Testis (tissue), 3 donors: ENCODE results near the gene VILL. TPM values are rescaled to one million over a fixed set of nuclear protein-coding genes. Genes with fewer than 3 reads are reported as not detected.

Source experiments
- DNase-seq: peaks from one replicate; pipeline ENCODE4 v3.0.0-alpha.2; 2019
- H3K27ac ChIP-seq, 2 donors: fragments of 200-600 bp; sonication (generic); one replicate each; pipeline ENCODE4 v1.5.1; 2019
- H3K27me3 ChIP-seq: fragments of 200-600 bp; sonication (generic); one replicate; pipeline ENCODE4 v1.5.1; 2019
- H3K36me3 ChIP-seq: fragments of 200-600 bp; sonication (generic); one replicate; pipeline ENCODE4 v1.5.1; 2017; ENCODE audit warnings: low read depth; ENCODE audit errors: missing control alignments
- H3K4me1 ChIP-seq: fragments of 200-600 bp; sonication (generic); one replicate; pipeline ENCODE4 v1.5.1; 2019
- H3K4me3 ChIP-seq, 2 donors: fragments of 200-600 bp; sonication (generic); one replicate each; pipeline ENCODE4 v1.5.1; 2017 to 2019
- H3K9me3 ChIP-seq: fragments of 200-600 bp; sonication (generic); one replicate; pipeline ENCODE4 v1.5.1; 2017
- POLR2A ChIP-seq: fragments of 450-650 bp; IDR thresholded peaks from one replicate; pipeline ENCODE4 v1.6.1; 2017; ENCODE audit warnings: antibody characterized with exemption, mild to moderate bottlenecking, moderate library complexity
- WGBS, 2 donors: methylation state at CpG; one replicate each; pipeline ENCODE4 v1.1.5; 2018; 5-methylcytosine and 5-hydroxymethylcytosine counted together
- intact Hi-C: fragments of 100-400 bp; cut with DNase I; formaldehyde crosslinking; loops from one replicate; pipeline ENCODE4 v1.15.1; 2023; ENCODE audit warnings: low total_unique reads
- polyA plus RNA-seq: library from polyadenylated mRNA; stranded (reverse); fragments of 350-450 nt; fragmentation: Illumina TruSeq; extraction: RNeasy Lipid Tissue Mini Kit (QIAGEN cat#74804); gene quantifications from one replicate; pipeline ENCODE4 v1.2.3, GENCODE V29; 2014; ENCODE audit warnings: low read depth, low replicate concordance; ENCODE audit not compliant: insufficient read depth
- total RNA-seq, 2 donors: library from RNA; depleted of rRNA; stranded (reverse); fragments of >200 nt; gene quantifications; one replicate each; pipeline ENCODE4 v1.2.3, GENCODE V29; 2016
- TF ChIP-seq, protein P1 (sequence below), 3 experiments: fragments of 450-650 bp in 2 of 3; fragments of 200-600 bp in 1 of 3; sonication (generic) in 1 of 3; IDR thresholded peaks; one replicate each; pipeline ENCODE4 v1.5.1; 2016 to 2019; ENCODE audit warnings: antibody characterized with exemption in 3 of 3, mild to moderate bottlenecking in 2 of 3, moderate library complexity in 1 of 3

VILL gene
- total and polyA plus RNA-seq, 3 donors from 2014 or later = 9.5 to 17.4 (median 16.3) TPM

DNA sequence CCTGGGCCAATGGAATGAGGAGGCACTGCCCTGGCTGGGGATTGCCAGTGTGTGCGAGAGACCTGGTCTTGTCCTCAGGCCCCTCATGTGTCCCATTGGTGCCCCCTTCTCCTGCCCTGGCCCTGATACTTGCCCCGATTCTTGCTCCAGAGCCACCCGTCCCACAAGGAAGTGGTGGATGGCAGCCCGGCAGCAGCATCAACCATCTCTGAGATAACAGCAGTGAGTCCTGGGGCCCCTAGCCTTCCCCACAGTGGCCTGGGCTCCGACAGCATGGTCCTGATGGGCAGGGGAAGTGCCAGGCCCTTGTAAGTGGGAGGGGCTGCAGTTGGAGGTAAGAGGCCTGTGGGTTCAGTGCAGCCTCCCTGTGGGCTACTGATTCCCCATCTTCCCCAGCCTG, 15.4 kb downstream of the VILL start:
- Histone ChIP-seq H3K27me3 (no peaks in the 10 kb centered on the region), H3K27ac (peak overlapping the region; percentile 75 to 78), H3K9me3 (no peaks in the 10 kb centered on the region), H3K4me1 (peaks cover 37% of the 10 kb centered on the region), H3K4me3 (no peak overlapping the region), H3K36me3 (no peaks in the 10 kb centered on the region)
- 91 to 98% methylated on average over 4 to 5 of the region's 5 CpGs for WGBS, 2 donors
- TF ChIP-seq, protein P1, sequence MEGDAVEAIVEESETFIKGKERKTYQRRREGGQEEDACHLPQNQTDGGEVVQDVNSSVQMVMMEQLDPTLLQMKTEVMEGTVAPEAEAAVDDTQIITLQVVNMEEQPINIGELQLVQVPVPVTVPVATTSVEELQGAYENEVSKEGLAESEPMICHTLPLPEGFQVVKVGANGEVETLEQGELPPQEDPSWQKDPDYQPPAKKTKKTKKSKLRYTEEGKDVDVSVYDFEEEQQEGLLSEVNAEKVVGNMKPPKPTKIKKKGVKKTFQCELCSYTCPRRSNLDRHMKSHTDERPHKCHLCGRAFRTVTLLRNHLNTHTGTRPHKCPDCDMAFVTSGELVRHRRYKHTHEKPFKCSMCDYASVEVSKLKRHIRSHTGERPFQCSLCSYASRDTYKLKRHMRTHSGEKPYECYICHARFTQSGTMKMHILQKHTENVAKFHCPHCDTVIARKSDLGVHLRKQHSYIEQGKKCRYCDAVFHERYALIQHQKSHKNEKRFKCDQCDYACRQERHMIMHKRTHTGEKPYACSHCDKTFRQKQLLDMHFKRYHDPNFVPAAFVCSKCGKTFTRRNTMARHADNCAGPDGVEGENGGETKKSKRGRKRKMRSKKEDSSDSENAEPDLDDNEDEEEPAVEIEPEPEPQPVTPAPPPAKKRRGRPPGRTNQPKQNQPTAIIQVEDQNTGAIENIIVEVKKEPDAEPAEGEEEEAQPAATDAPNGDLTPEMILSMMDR (IDR thresholded peaks at IDR 0.05) = no peak
- TF ChIP-seq POLR2A = no peak
- no peak for DNase-seq
- intact Hi-C loops = loop anchor here (10.0 kb wide), 1 partner anchor 151 kb away; no protein-coding TSS in a partner anchor

DNA sequence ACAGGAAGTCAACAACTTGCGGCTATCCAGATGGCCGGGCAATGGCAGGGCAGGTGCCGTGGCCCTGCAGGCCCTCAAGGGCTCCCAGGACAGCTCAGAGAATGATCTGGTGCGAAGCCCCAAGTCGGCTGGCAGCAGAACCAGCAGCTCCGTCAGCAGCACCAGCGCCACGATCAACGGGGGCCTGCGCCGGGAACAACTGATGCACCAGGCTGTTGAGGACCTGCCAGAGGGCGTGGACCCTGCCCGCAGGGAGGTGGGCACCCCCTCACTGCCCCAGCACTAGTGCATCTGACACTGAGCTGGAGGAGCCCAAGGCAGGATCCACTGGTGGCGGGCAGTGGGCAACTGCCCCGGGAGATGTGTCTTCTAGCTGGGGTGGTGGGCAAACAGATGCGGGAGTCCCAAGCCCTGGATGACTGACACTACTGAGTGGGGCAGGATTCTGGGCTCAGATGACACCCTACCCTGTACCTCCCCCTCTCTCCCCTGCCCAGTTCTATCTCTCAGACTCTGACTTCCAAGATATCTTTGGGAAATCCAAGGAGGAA, 15.9 kb downstream of the VILL start:
- DNase-seq = no peak
- Histone ChIP-seq H3K4me3 (no peak overlapping the region), H3K9me3 (no peaks in the 10 kb centered on the region), H3K4me1 (peaks cover 37% of the 10 kb centered on the region), H3K27me3 (no peaks in the 10 kb centered on the region), H3K27ac (peak overlapping the region; percentile 75 to 78), H3K36me3 (no peaks in the 10 kb centered on the region)
- intact Hi-C loops = loop anchor here (10.0 kb wide), 1 partner anchor 152 kb away; no protein-coding TSS in a partner anchor
- TF ChIP-seq, protein P1 (IDR thresholded peaks at IDR 0.05) = no peak
- TF ChIP-seq POLR2A = no peak
- 89% methylated on average over 9 of the region's 16 CpGs; no CpG with 5 or more reads in 1 of the 2 donors for WGBS, 2 donors

DNA sequence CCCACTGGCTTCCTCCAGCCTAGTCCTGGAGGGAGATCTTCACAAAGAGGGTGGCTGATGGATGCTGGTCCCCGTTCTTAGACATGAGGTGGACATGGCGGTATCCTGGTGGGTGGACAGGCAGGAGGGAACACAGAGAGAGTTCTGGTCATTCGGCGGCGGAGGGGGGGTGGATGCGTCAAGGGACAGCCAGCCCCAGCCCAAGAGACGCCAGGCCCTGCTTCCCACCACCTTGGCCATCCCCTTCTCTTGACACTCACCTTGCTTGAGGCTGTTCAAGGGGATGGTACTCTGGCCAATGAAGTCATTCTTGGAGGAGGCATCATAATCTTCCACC, 17.1 kb downstream of the VILL start:
- TF ChIP-seq POLR2A = no peak
- TF ChIP-seq, protein P1 (IDR thresholded peaks at IDR 0.05) = no peak
- Histone ChIP-seq H3K27ac (no peak overlapping the region), H3K9me3 (no peaks in the 10 kb centered on the region), H3K27me3 (no peaks in the 10 kb centered on the region), H3K36me3 (no peaks in the 10 kb centered on the region), H3K4me3 (no peak overlapping the region), H3K4me1 (peaks cover 35% of the 10 kb centered on the region)
- WGBS, 2 donors = 93% methylated on average over 7 of the region's 7 CpGs; no CpG with 5 or more reads in 1 of the 2 donors
- DNase-seq = no peak
- intact Hi-C loops = loop anchor here (10.0 kb wide), 1 partner anchor 153 kb away; no protein-coding TSS in a partner anchor

DNA sequence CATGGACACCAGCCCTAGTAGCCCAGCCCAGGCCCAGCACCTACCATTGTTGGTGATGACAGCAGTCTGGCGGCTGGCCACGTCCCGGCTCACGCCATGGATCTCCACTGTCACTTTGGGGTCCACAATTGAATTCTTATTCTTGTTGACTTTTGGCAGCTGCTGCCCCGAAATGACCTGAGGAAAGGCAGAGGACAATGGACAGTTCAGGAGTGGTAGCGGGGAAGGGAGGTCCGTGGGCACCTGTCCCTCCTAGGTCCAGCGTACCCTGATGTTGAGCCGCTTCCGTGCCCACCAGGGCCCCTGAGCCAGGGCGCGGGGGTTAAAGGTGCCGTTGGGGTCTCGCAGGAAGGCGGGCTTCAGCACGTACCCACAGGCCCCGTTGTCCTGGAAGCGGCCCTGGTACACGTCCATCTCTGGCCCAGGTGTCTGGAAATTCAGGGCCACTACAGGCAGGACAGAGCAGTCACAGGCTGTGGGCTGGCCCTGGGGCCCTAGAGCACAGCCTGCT, 17.7 kb downstream of the VILL start:
- H3K4me3 ChIP-seq = no peak overlapping the region
- H3K27me3 ChIP-seq = no peaks in the 10 kb centered on the region
- DNase-seq = no peak
- H3K36me3 ChIP-seq = no peaks in the 10 kb centered on the region
- peak overlapping the region in 1 of 2 donors; percentile 7 for H3K27ac ChIP-seq
- intact Hi-C loops = loop anchor here (10.0 kb wide), 1 partner anchor 153 kb away; no protein-coding TSS in a partner anchor
- 90 to 95% methylated on average over 2 to 19 of the region's 19 CpGs for WGBS, 2 donors
- H3K4me1 ChIP-seq = peaks cover 30% of the 10 kb centered on the region
- H3K9me3 ChIP-seq = no peaks in the 10 kb centered on the region
- TF ChIP-seq, protein P1 (IDR thresholded peaks at IDR 0.05) = no peak
- TF ChIP-seq POLR2A = no peak
